ENCODE results near the gene DPYD.

DNA sequence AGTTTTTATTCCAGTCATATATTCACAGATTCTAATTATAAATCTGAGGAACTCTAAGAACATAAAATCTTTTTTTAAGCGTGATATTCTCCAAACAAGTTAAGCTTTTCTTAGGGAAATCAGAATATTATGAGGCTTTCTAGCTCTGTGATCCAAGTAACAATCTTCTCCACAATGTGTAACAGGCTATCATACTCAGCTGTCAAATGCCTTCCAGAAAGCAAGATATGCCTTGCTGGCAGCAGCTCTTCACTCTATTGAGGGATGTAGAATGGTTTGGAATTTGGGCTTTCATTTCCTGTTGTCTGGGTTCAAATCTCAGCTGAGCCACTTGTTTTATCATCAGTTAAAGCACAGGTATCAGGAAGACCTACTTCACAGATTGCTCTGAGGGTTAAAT, 752.8 kb downstream of the DPYD start:
- TF ChIP-seq, protein P1, sequence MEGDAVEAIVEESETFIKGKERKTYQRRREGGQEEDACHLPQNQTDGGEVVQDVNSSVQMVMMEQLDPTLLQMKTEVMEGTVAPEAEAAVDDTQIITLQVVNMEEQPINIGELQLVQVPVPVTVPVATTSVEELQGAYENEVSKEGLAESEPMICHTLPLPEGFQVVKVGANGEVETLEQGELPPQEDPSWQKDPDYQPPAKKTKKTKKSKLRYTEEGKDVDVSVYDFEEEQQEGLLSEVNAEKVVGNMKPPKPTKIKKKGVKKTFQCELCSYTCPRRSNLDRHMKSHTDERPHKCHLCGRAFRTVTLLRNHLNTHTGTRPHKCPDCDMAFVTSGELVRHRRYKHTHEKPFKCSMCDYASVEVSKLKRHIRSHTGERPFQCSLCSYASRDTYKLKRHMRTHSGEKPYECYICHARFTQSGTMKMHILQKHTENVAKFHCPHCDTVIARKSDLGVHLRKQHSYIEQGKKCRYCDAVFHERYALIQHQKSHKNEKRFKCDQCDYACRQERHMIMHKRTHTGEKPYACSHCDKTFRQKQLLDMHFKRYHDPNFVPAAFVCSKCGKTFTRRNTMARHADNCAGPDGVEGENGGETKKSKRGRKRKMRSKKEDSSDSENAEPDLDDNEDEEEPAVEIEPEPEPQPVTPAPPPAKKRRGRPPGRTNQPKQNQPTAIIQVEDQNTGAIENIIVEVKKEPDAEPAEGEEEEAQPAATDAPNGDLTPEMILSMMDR (IDR thresholded peaks at IDR 0.05; ENCODE audit: low read length) = no peak
- no peak for TF ChIP-seq EZH2 (optimal IDR thresholded peaks at IDR 0.05; ENCODE audit: low read depth, low read length)
- TF ChIP-seq EZH2phosphoT487 (IDR thresholded peaks at IDR 0.05; ENCODE audit: low read length) = no peak
